GM21526 (cell line): ENCODE data around the gene RNU1-1.
"Not testable (repeated sequence)": the region's sequence is repeated elsewhere in the genome, so short reads cannot be mapped to it uniquely, and the experiment has no call there.

Experiments used
- ATAC-seq: cut with Tn5 transposase; IDR thresholded peaks from one replicate; pipeline ENCODE4 v1.9.1; 2021; ENCODE audit warnings: moderate library complexity; ENCODE audit not compliant: unreplicated experiment, low FRiP score

The RNU1-1 gene

DNA sequence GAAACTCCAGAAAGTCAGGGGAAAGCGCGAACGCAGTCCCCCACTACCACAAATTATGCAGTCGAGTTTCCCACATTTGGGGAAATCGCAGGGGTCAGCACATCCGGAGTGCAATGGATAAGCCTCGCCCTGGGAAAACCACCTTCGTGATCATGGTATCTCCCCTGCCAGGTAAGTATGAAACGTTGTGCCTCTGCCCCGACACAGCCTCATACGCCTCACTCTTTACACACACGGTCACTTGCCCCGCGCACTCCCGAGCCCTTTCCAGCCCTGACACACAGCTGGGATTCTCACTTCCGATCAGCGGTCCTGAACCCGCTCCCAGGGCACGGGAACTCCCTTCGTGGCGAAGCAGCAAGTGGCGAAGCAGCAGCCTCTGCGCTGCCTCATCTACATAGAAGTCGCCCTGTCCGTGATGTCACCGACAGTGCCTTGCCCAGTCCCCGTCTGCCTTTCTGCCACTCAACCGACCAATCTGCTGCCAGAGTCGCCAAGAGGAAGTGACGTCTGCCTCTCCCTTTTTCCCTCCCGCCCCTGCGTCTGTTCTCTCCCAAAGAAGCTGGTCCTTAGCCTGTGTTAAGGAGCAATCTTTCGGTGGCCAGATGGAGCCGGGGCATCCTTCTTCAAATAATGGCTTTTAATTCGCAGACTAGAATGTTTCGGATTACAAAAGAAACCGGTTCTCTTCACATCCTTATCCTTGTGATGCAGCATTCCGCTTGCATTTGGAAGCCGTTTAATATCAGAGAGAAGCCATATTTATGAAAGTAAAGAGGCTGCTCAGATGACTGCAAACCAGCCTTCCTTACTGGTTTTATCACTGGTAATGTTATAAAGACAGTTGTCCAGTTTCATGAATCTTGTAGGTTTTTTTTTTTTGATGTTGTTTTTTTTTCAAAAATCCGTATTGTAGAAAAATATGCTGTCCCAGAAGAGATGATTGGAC is at the start of gene RNU1-1:
Gene RNU1-1 (minus strand): TSS at position 179 of the 949 bp plus-strand sequence.
- not testable (repeated sequence) for ATAC-seq

GRCh38 chr1:16561035-16561434 is 47.0 kb upstream of the RNU1-1 start:
- not testable (repeated sequence) for ATAC-seq

- not testable (repeated sequence) for ATAC-seq
These were observed 46.4 kb upstream of the RNU1-1 start for GRCh38 chr1:16560498-16560897.

GRCh38 chr1:16559688-16560087 is 45.6 kb upstream of the RNU1-1 start:
- not testable (repeated sequence) for ATAC-seq

GRCh38 chr1:16557034-16557433 is 42.9 kb upstream of the RNU1-1 start:
- ATAC-seq: not testable (repeated sequence)

- not testable (repeated sequence) for ATAC-seq
These were observed 39.2 kb upstream of the RNU1-1 start for GRCh38 chr1:16553244-16553643.

DNA sequence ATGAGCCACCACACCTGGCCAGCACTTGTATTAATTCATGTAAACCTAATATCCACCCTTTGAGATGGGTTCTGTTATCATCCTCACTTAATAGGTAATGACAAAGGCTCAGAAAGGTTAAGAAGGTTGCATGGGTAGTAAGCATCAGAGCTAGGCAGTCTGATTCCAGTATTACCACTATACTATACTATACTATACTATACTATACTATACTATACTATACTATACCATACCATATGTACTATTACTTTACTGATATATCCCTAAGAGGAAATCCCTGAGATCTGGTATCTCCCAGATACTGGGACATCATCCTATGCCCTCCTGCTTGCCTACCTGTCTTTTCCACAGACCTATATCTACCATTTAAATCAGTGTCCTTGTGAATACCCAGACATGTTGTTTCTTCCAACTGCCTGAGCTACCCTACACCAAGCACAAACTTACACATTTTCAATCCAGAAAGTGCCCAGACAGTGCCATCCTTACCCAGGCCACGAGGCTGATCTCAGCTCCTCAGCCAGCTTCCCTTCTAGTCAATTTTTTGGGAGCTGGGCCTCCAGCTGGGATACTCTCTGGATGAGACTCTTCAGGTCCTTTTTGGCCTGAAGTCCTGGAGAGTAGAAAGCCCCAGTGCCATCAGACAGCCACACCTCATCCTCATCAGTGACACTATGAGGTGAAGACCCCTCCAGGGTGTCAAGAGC is 36.3 kb upstream of the RNU1-1 start:
- ATAC-seq: not testable (repeated sequence)

- ATAC-seq: not testable (repeated sequence)
These were observed 35.5 kb upstream of the RNU1-1 start for GRCh38 chr1:16549545-16549944.

GRCh38 chr1:16547502-16548241 is 33.6 kb upstream of the RNU1-1 start:
- ATAC-seq: not testable (repeated sequence)

- not testable (repeated sequence) for ATAC-seq
These were observed 31.6 kb upstream of the RNU1-1 start for GRCh38 chr1:16545682-16546095.

GRCh38 chr1:16540421-16540893 is 26.4 kb upstream of the RNU1-1 start:
- not testable (repeated sequence) for ATAC-seq

GRCh38 chr1:16537528-16537927 is 23.4 kb upstream of the RNU1-1 start:
- not testable (repeated sequence) for ATAC-seq

DNA sequence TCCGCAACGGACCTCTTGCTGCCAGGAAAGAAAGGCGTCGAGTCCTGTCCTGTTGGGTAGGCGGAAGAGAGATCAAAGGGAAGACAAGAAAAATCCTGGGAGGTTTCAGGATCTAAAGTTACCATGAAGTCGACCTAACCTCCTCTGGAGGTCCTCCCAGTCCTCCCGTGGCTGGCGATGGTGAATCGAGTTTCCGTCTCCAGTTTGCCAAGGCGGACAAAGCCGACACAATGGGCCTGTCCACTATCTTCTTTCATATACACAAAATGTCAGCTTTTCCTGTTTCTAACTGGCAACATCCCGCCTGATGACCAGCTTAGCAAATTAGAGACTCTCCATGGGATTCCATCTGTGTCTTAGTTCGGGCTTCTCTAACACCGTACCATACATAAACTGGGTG is 22.7 kb upstream of the RNU1-1 start:
- ATAC-seq: not testable (repeated sequence)

- not testable (repeated sequence) for ATAC-seq
These were observed 21.8 kb upstream of the RNU1-1 start for GRCh38 chr1:16535898-16536297.

DNA sequence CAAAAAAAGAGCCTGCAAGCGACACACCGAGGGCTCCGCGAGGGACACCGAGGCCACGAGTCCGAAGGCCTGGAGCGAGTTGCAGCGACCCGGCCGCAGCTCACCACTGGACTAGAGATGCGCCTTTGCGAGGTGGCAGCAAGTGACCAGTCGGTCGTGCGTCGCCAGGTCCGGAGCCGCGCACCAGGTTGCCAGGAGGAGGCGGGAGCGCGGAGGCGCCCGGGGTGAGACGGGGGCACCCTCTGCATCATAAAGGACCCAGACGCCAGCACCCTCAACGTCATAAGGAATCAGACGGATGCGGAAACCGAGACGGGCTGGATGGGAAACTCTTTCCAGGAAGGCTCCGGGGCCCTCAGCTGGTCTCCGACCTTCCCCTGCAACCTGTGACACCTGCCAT is 21.4 kb upstream of the RNU1-1 start:
- ATAC-seq: not testable (repeated sequence)

DNA sequence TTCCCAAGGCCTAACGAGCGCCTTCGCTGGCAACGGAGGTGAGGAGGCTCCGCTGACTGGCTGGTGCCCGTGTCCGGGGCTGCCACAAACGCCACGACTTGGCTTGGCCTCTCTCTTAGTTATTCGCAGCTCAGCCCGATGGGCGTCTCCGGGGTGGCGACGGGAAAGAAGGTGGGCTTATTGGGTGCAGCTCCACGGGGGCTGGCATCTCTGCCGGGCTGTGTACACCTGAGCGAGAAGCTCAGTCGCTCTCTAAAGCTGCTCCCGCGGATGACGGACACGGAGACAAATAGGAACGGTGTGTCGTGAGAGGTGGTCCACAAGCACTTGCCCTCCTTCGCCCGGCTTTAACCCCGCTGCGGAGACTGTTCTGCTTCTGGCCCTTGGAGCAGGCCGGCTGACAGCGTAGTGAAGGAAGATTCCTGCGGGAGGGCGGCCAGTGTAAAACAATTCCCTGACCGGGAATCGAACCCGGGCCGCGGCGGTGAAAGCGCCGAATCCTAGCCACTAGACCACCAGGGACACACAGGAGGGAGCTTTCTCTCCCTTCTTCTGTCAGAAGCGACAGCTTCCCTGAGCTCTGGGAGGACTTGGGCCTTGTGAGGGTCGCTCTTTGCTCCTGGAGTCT is 20.9 kb upstream of the RNU1-1 start:
- ATAC-seq: not testable (repeated sequence)

DNA sequence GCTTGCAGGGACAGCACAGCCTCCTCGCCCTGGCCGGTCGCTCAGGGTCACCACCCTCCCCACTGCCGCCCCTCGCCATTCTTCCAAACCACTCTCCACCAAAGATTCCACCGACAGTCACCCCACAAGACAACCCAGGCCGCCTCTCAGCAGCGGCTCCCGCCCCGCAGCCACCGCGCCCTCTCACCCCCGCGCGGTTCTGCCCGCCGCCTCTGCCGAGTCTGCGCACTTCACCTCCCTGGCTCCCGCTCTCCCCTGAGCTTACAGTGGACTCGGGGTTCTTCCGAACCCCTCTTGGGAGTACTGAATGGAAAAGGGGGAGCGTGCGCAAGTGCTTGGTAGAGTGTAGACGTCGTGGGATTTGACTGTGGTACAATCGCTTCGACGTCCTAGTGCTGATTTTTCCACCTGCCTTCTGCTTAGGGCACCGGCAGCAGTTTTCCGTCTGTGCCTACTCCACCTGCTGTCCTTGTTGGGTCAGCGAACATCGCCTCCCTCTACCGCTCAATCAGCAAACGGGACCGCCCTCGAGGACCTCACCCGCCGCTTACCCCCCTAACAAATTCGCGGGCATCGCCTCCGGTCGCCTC is 20.2 kb upstream of the RNU1-1 start:
- not testable (repeated sequence) for ATAC-seq

- not testable (repeated sequence) for ATAC-seq
These were observed 18.3 kb upstream of the RNU1-1 start for GRCh38 chr1:16532235-16532991.

- not testable (repeated sequence) for ATAC-seq
These were observed 14.3 kb upstream of the RNU1-1 start for GRCh38 chr1:16528338-16528737.
